Heart right ventricle (tissue), 16 donors: Measurements from ENCODE around the gene EFCAB11. TPM values are rescaled to one million over a fixed set of nuclear protein-coding genes. Genes with fewer than 3 reads are reported as not detected.

Experiments
- ATAC-seq, 8 donors: fragments of 200-7000 bp; cut with Tn5 transposase; one replicate each; pipeline ENCODE4 v1.9.1; 2020; ENCODE audit warnings: mild to moderate bottlenecking in 8 of 8, moderate library complexity in 8 of 8, moderate number of reproducible peaks in 1 of 8
- DNase-seq, 2 donors: peaks; one replicate each; pipeline ENCODE4 v3.0.0-alpha.2; 2020
- H3K27ac ChIP-seq, 10 donors: fragments of 200-600 bp; sonication (generic) in 2 of 10; one replicate each; pipeline versions ENCODE4 v1.5.0 to v1.8.0; 2020 to 2022; ENCODE audit warnings: mild to moderate bottlenecking in 3 of 10
- H3K27me3 ChIP-seq, 7 donors: fragments of 200-600 bp; one replicate each; pipeline ENCODE4 v1.8.0; 2021 to 2022; ENCODE audit warnings: mild to moderate bottlenecking in 2 of 7
- H3K36me3 ChIP-seq, 9 donors: fragments of 200-600 bp; sonication (generic) in 1 of 9; one replicate each; pipeline versions ENCODE4 v1.5.0 to v1.8.0; 2020 to 2022; ENCODE audit warnings: mild to moderate bottlenecking in 2 of 9
- H3K4me1 ChIP-seq, 9 donors: fragments of 200-600 bp; sonication (generic) in 1 of 9; one replicate each; pipeline versions ENCODE4 v1.5.0 to v1.8.0; 2020 to 2022; ENCODE audit warnings: mild to moderate bottlenecking in 4 of 9
- H3K4me3 ChIP-seq, 10 donors: fragments of 200-600 bp; sonication (generic) in 2 of 10; one replicate each; pipeline versions ENCODE4 v1.5.0 to v1.8.0; 2020 to 2022; ENCODE audit warnings: mild to moderate bottlenecking in 7 of 10, moderate library complexity in 2 of 10
- H3K9me3 ChIP-seq, 11 donors: fragments of 200-600 bp in 10 of 11; sonication (generic) in 2 of 11; one replicate each; pipeline versions ENCODE4 v1.5.0 to v1.8.0; 2013 to 2022; ENCODE audit warnings: mild to moderate bottlenecking in 2 of 11, control low read depth in 1 of 11, moderate library complexity in 1 of 11
- WGBS, 2 donors: extraction: QIAGEN DNeasy Blood & Tissue Kit; methylation state at CpG; one replicate each; pipeline ENCODE4 v1.1.7; 2013; ENCODE audit warnings: inconsistent platforms in 1 of 2; 5-methylcytosine and 5-hydroxymethylcytosine counted together
- intact Hi-C, 10 donors: fragments of 100-400 bp; cut with DNase I; formaldehyde crosslinking; loops; one replicate each; pipeline versions ENCODE4 v1.11.1 to v1.14.2; 2022
- polyA plus RNA-seq, 2 donors: library from polyadenylated mRNA; stranded (reverse); fragments of 200-250 nt; gene quantifications; one replicate each; pipeline ENCODE4 v1.2.3, GENCODE V29; 2013
- total RNA-seq, 10 donors: library from RNA; stranded (reverse); fragmentation: NEBNext Ultra II Directional in 3 of 10; extraction: Animal tissue kit (Norgen Biotek cat#: 25700) in 3 of 10; gene quantifications; one replicate each; pipeline versions ENCODE4 v1.2.1 to v1.2.4, GENCODE V29; 2021 to 2023
- TF ChIP-seq, protein P1 (sequence below), 9 donors: fragments of 200-600 bp; sonication (generic) in 2 of 9; IDR thresholded peaks; one replicate each; pipeline versions ENCODE4 v1.5.0 to v1.8.0; 2021 to 2022; ENCODE audit warnings: antibody characterized with exemption in 9 of 9, mild to moderate bottlenecking in 5 of 9, moderate library complexity in 1 of 9
- donor health status: Arrhythmogenic right ventricular cardiomyopathy.
- donor health status: ischemic (EF 13 %, LVEDD 7.1; RV severe dilation, severe dysfunction).
- donor health status: healthy with polysubstance abuse.
- donor health status: DM: no; HTN: yes; CAD: no.
- donor health status: DM: no; HTN: no; CAD: no.
- donor health status: ischemic (EF 25% LVEDD 6.9; RV normal size, moderate dysfunction).
- donor health status: ischemic (EF 25% LVEDD 5.7; RV mildly dilated, moderate dysfunction).
- donor health status: healthy.
- donor health status: DM: yes; HTN: yes; CAD: no.
- donor health status: Ischemic cardiomyopathy.
- donor health status: ischemic (EF 35%, LVEDD 5.7; RV mildly dilated, moderate dysfunction).
- donor health status: nonischemic (EF 11% LVEDD 7.7; RV severe dilation, severe dysfunction).
- donor health status: DM: yes; HTN: yes; CAD: no.
- donor health status: PGD.
- donor health status: ischemic (EF 29% LVEDD 5.4; RV normal size, mild dysfunction).
- donor health status: nonischemic (EF 23%, LVEDD 6.1; RV moderate dilation, normal function).

EFCAB11 gene
- total and polyA plus RNA-seq, 12 donors, result 0.95 to 6.7 (median 3.4) TPM

DNA sequence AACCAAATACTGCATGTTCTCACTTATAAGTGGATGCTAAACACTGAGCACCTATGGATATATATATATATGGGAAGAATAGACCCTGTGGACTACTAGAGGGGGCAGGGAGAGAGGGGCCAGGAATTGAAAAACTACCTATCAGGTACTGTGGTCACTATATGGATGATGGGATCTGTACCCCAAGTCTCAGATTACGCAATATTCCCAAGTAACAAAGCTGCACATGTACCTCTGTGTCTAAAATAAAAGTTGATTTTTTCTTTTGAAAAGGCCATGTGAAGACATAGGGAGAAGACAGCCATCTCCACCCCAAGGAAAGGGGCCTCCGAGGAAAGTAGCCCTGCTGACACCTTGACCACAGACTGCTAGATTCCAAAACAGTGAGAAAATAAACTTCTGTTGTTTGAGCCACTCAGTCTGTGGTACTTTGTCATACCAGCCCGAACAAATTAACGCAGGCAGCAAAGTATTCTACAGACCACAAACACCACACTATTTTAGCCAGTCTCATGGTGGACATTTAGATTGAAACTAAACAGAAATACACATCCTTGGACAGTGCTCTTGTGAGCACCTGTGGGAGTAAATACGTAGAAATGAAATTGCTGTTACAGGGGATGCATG, 197.1 kb downstream of the EFCAB11 start:
- no peak for DNase-seq
- Histone ChIP-seq H3K27ac (no peak overlapping the region), H3K27me3 (no peaks in the 10 kb centered on the region), H3K4me1 (no peaks in the 10 kb centered on the region), H3K36me3 (no peaks in the 10 kb centered on the region), H3K9me3 (no peaks in the 10 kb centered on the region), H3K4me3 (no peak overlapping the region)
- intact Hi-C loops, result no loop called here
- 72 to 83% methylated on average over 5 of the region's 5 CpGs for WGBS, 2 donors
- TF ChIP-seq, protein P1, sequence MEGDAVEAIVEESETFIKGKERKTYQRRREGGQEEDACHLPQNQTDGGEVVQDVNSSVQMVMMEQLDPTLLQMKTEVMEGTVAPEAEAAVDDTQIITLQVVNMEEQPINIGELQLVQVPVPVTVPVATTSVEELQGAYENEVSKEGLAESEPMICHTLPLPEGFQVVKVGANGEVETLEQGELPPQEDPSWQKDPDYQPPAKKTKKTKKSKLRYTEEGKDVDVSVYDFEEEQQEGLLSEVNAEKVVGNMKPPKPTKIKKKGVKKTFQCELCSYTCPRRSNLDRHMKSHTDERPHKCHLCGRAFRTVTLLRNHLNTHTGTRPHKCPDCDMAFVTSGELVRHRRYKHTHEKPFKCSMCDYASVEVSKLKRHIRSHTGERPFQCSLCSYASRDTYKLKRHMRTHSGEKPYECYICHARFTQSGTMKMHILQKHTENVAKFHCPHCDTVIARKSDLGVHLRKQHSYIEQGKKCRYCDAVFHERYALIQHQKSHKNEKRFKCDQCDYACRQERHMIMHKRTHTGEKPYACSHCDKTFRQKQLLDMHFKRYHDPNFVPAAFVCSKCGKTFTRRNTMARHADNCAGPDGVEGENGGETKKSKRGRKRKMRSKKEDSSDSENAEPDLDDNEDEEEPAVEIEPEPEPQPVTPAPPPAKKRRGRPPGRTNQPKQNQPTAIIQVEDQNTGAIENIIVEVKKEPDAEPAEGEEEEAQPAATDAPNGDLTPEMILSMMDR (IDR thresholded peaks at IDR 0.05), result no peak
- ATAC-seq, result no peak

DNA sequence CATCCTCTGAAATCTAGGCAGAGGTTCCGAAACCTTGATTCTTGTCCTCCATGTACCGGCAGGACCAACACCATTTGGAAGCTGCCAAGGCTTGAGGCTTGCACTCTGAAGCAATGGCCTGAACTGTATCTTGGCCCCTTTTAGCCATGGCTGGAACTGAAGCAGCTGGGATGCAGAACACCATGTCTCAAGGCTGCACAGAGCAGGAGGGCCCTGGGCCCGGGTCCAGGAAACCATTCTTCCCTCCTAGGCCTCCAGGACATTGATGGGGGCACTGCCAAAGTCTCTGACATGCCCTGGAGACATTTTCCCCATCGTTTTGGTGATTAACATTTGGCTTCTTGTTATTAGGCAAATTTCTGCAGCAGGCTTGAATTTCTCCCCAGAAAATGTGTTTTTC, 198.7 kb downstream of the EFCAB11 start:
- peak overlapping the region in 1 of 10 donors; percentile 32 for H3K27ac ChIP-seq
- no peaks in the 10 kb centered on the region for H3K36me3 ChIP-seq
- H3K9me3 ChIP-seq, result no peaks in the 10 kb centered on the region
- WGBS, 2 donors, result 73 to 75% methylated on average over 4 of the region's 4 CpGs
- H3K4me1 ChIP-seq, result no peaks in the 10 kb centered on the region
- TF ChIP-seq, protein P1 (IDR thresholded peaks at IDR 0.05), result no peak
- peak in 7 of 8 donors; percentile 38 to 95 (median 70) for ATAC-seq
- no peaks in the 10 kb centered on the region for H3K27me3 ChIP-seq
- no peak overlapping the region for H3K4me3 ChIP-seq
- DNase-seq, result peak; percentile 29 to 53
- intact Hi-C loops, result no loop called here

- TF ChIP-seq, protein P1 (IDR thresholded peaks at IDR 0.05), result no peak
- no peaks in the 10 kb centered on the region for H3K9me3 ChIP-seq
- H3K4me3 ChIP-seq, result no peak overlapping the region
- H3K36me3 ChIP-seq, result no peaks in the 10 kb centered on the region
- 94% methylated on average over 4 of the region's 4 CpGs for WGBS, 2 donors
- H3K27ac ChIP-seq, result no peak overlapping the region
- peaks cover 0 to 5% (median 0%) of the 10 kb centered on the region in 9 donors for H3K4me1 ChIP-seq
- no peak for DNase-seq
- no peak for ATAC-seq
- intact Hi-C loops, result no loop called here
- no peaks in the 10 kb centered on the region for H3K27me3 ChIP-seq
Measured at GRCh38 chr14:89753828-89754412, 200.6 kb downstream of the EFCAB11 start.

DNA sequence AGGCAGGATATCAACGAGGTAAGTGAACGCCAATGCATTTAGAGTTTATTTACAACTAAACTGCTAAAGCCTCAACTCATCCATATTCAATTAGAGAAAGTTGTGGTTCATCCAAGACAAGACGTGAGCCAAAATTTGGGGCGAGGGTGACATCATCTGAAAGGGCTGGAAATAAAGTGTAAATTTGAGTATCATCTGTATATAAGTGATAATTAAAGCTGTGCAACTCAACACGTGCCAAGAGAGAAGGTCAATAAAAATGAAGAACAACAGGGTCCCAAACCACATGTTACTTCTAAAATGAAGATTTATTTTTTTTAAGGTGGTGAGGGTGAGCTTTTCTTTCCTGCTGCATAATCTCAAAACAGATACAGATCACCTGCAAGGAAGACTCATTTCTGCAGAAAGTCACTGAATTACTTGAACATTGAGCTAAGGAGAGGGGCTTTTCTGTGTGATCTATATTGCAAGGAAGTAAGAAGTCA, 203.6 kb downstream of the EFCAB11 start:
- Histone ChIP-seq H3K4me3 (no peak overlapping the region), H3K27ac (peak overlapping the region in 1 of 10 donors; percentile 3), H3K36me3 (no peaks in the 10 kb centered on the region), H3K9me3 (peaks cover 0 to 8% (median 0%) of the 10 kb centered on the region in 11 donors), H3K27me3 (no peaks in the 10 kb centered on the region), H3K4me1 (peaks cover 0 to 5% (median 0%) of the 10 kb centered on the region in 9 donors)
- TF ChIP-seq, protein P1 (IDR thresholded peaks at IDR 0.05), result no peak
- intact Hi-C loops, result no loop called here
- DNase-seq, result no peak
- WGBS, 2 donors, result 72 to 80% methylated on average over 5 of the region's 5 CpGs
- ATAC-seq, result no peak
